DND-41 (cell line): ENCODE data around the gene FBXL13.

Experiments used
- CTCF ChIP-seq: IDR thresholded peaks from 2 replicates; pipeline ENCODE4 v1.5.1; 2012; ENCODE audit warnings: borderline replicate concordance, low read length, moderate library complexity, mild to moderate bottlenecking; ENCODE audit not compliant: poor library complexity, severe bottlenecking; ENCODE audit errors: extremely low read depth
- EZH2 ChIP-seq: IDR thresholded peaks from 3 replicates; pipeline ENCODE4 v1.6.1; 2012; ENCODE audit warnings: borderline replicate concordance, low read depth, mild to moderate bottlenecking, moderate library complexity, low read length, inconsistent platforms; ENCODE audit not compliant: severe bottlenecking

DNA sequence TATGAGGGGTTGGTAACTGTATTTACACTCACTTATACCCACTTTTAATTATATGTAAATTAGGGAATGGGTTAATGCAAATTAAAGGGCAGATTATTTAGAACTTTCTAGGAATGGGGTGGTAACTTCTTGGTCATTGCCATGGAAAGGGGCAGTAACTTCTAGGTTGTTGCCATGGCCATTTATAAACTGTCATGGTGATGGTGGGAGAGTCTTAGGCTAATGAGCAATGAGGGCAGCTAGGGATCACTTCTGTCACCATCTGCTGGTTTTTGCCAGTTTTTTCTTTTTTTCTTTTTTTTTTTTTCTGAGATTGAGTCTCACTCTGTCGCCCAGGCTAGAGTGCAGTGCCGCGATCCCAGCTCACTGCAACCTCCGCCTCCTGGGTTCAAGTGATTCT is 41.2 kb upstream of the FBXL13 start:
- TF ChIP-seq CTCF (no peak), EZH2 (no peak)
